Activated CD8-positive, alpha-beta T cell treated with anti-CD3 and anti-CD28 coated beads, Interleukin-2, amount 10 ng/mL, durations not matched to agents 7 days and 5 days (primary cell): Measurements from ENCODE around the gene COMMD4. TPM values are rescaled to one million over a fixed set of nuclear protein-coding genes. Genes with fewer than 3 reads are reported as not detected.

ENCODE experiments used
- ATAC-seq: fragments of 150-1000 bp; cut with Tn5 transposase; one replicate; pipeline ENCODE4 v1.10.0; 2021; ENCODE audit warnings: moderate library complexity
- CTCF ChIA-PET: fragments of 350-600 bp; sonication (Branson Sonifier 250); formaldehyde crosslinking; loops from one replicate; lab custom pipeline; 2021; ENCODE audit warnings: antibody characterized with exemption; lab: Charles Lee
- POLR2A ChIA-PET: fragments of 350-600 bp; sonication (Branson Sonifier 250); formaldehyde crosslinking; loops from one replicate; lab custom pipeline; 2021; ENCODE audit warnings: antibody characterized with exemption; lab: Charles Lee
- DNase-seq: peaks from one replicate; pipeline ENCODE4 v3.0.0-alpha.2; 2020
- H3K27ac Mint-ChIP-seq: one replicate; pipeline ENCODE4 v1.8.0; 2021; ENCODE audit warnings: mild to moderate bottlenecking, mixed read lengths
- H3K27me3 Mint-ChIP-seq: one replicate; pipeline ENCODE4 v1.8.0; 2021; ENCODE audit warnings: low read depth, mixed read lengths
- H3K36me3 Mint-ChIP-seq: one replicate; pipeline ENCODE4 v1.8.0; 2021; ENCODE audit warnings: low read depth, mixed read lengths
- H3K4me1 Mint-ChIP-seq: one replicate; pipeline ENCODE4 v1.8.0; 2021; ENCODE audit warnings: low read depth, mixed read lengths
- H3K4me3 Mint-ChIP-seq: one replicate; pipeline ENCODE4 v1.8.0; 2021; ENCODE audit warnings: mild to moderate bottlenecking, mixed read lengths
- H3K9me3 Mint-ChIP-seq: one replicate; pipeline ENCODE4 v1.8.0; 2022; ENCODE audit warnings: mixed read lengths; ENCODE audit not compliant: insufficient read depth
- total RNA-seq, 2 experiments: library from RNA; stranded (reverse); gene quantifications; one replicate each; pipeline ENCODE4 v1.2.3, GENCODE V29; 2021

Gene COMMD4
- total RNA-seq, 2 experiments from 2014 or later: 101 to 103 TPM

DNA sequence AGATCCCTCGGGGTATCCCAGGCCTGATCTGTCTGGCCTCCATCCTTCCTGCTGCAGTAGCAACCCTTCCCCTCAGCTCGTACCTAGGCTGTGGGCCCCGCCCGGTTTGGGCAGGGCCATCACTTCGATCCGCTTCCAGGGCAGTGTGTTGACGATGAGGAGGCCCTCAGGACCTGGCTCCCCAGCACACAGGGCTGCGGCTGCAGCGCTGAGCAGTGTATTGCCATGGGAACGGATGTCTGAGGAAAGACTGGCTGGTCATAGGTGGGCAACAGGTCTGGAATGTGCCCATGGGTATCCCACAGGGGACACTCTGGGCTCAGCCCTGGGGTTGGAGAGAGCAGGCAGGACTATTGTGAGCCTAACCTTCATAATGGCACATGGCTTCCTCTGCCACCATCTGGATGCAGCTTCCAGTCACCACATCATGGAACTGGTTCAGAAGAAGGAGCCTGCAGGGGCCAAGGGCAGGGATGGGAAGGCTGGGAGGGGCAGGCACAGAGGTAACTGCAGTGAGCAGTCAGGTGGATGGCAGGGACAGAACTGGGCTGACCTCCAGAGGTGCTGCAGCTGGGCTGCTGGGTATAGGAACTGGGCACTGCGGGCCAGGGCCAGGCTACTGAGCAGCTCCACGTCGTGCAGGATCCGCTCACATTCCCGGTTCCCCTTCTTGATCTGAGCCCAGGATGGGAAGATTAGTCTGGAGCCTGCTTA lies 23.8 kb downstream of the COMMD4 start:
- no peak for ATAC-seq
- Mint-ChIP-seq H3K4me3 (no peak overlapping the region), H3K9me3 (no peaks in the 10 kb centered on the region), H3K27me3 (no peaks in the 10 kb centered on the region), H3K36me3 (peaks cover 20% of the 10 kb centered on the region), H3K27ac (no peak overlapping the region), H3K4me1 (no peaks in the 10 kb centered on the region)
- CTCF ChIA-PET: no interaction called here
- no peak for DNase-seq
- POLR2A ChIA-PET: interaction anchor here (0.5 to 0.6 kb wide), 2 partner anchors 12 to 92 kb away, joined by 3 read pairs; partner anchors contain the start of gene SIN3A

DNA sequence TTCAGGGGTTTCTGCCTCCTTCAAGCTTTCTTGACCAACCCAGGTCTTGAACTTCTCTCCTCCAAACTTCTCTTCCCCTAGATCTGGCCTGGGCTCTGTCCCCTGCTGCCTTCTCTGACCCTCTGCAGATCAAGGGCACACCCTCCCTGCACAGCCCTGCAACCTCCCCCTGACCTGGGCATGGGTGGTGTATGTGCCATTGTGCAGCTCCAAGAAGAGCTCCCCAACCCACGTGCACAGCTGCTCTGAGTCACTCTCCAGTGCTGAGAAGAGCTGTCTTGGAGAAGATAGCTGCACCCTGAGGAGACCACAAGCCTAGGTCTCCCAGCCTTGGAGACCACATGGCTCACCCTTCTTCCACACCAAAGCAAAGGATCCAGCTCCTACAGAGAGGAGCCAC lies 24.5 kb downstream of the COMMD4 start:
- ChIA-PET POLR2A (interaction anchor here (0.5 to 0.6 kb wide), 2 partner anchors 13 to 91 kb away, joined by 3 read pairs; partner anchors contain the start of gene SIN3A), CTCF (no interaction called here)
- Mint-ChIP-seq H3K9me3 (no peaks in the 10 kb centered on the region), H3K27me3 (no peaks in the 10 kb centered on the region), H3K27ac (peak overlapping the region; percentile 15), H3K4me3 (no peak overlapping the region), H3K36me3 (peaks cover 20% of the 10 kb centered on the region), H3K4me1 (no peaks in the 10 kb centered on the region)
- ATAC-seq (no peak), DNase-seq (no peak)

DNA sequence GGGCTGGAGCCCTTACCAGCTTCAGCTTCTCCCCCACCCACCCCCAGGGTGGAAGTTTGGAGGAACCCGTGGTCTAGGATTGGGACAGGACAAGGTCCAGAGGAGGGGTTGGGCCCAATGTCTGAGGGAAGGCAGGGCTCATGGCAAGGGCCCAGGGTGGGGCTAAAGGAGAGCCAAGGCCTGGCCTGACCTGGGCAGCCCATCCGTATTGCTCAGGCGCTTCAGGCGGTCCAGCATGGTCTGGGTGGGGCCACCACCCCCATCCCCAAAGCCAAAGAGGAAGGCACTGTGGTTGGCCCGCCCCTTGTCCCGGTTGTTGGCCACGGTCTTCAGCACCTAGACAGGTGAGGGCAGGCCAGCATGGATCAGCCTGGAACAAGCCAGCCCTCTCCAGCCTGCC lies 25.0 kb downstream of the COMMD4 start:
- H3K9me3 Mint-ChIP-seq: no peaks in the 10 kb centered on the region
- CTCF ChIA-PET: no interaction called here
- DNase-seq: no peak
- ATAC-seq: no peak
- H3K36me3 Mint-ChIP-seq: peaks cover 18% of the 10 kb centered on the region
- H3K27me3 Mint-ChIP-seq: no peaks in the 10 kb centered on the region
- H3K27ac Mint-ChIP-seq: peak overlapping the region; percentile 15
- no peaks in the 10 kb centered on the region for H3K4me1 Mint-ChIP-seq
- POLR2A ChIA-PET: no interaction called here
- no peak overlapping the region for H3K4me3 Mint-ChIP-seq

DNA sequence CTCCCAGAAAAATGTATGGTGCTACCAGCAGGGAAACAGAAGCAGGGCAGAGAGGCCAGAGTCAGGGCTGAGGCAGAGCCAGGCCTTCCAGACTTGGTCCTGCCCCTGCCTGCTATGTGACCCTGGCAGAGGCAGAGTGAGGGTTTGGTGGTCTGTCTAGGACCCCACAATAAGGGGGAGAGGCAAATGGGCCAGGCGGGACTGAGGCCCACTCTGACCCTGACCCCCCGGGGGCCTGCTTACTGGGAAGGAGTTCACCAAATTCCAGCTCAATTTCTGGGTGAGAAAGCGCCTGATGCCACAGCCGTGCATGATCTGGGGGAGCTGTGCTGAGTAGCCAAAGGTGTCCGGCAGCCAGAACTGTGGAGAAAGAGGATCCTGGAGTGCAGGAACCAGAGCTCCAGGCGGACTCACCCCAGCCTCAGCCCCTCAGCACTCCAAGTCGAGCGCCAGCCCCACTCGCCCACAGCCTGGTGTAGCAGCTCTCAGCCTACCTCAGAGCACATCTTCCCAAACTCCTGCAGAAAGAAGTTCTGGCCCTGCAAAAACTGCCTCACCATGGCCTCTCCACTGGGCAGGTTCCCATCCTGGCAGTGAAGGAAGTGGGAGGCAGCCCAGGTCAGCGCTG lies 25.6 kb downstream of the COMMD4 start:
- no peak for ATAC-seq
- CTCF ChIA-PET: no interaction called here
- Mint-ChIP-seq H3K9me3 (no peaks in the 10 kb centered on the region), H3K36me3 (peaks cover 13% of the 10 kb centered on the region), H3K27me3 (no peaks in the 10 kb centered on the region), H3K27ac (peak overlapping the region; percentile 20), H3K4me1 (no peaks in the 10 kb centered on the region), H3K4me3 (no peak overlapping the region)
- no peak for DNase-seq
- POLR2A ChIA-PET: no interaction called here

DNA sequence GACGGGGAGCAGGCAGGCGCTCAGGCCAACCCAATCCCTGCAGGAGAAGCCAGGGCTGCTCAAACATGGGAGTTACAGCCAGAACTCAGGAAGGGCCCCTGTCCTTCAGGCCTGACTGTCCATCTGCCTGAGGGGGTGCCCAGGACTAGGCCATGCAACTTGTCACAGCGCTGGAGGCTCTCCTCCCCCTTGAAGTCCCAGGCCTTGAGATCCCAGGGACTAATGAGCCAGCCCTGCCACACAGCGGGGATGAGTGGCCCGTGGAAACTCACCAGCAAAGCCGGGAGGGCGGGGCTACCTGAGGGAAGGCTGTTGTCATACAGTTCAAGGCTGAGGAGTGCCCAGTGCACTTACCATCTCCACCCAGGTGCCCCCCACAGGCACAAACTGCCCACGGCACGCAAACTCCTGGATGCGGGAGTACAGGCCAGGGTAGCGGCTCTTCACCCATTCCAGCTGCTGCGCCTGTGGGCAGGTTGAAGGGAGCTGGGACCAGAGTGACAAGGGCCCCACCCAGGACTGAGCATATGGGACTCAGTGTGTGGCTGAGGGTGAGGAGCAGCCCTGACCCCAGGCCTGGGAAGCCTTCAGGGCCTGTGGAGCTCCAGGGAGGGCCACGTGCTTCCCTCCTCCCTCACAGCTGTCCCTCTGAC lies 26.3 kb downstream of the COMMD4 start:
- H3K27ac Mint-ChIP-seq: peak overlapping the region; percentile 52

DNA sequence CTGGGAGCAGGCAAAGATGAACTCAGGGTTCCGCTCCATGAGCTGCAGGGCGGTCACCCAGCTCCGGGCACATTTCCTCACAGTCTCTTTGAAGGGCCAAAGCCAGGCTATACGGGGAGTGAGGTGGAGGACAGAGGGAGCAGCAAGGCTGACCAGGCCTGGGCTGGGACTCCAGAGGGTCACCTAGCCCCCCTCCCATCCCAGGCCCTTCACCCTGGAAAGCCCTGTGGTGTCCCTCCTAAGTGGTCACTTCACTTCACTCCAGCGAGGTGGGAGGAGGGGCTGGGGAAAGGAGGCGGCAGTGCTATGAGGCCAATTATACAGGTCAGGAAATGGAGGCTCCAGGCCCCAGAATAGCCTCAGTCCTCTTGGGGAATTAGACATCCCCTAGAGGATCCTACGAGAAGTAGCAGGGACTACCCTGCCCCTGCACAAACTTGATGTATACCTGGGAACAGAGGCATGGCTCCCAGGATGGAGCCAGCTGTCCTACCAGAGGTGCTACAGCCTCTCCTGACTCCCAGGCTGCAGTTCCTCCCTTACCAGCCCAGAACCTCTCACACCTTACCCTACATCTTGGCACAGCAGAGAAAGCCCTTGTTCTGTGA lies 26.9 kb downstream of the COMMD4 start:
- peaks cover 9% of the 10 kb centered on the region for H3K4me1 Mint-ChIP-seq
- H3K27ac Mint-ChIP-seq: peak overlapping the region; percentile 52
- no peaks in the 10 kb centered on the region for H3K27me3 Mint-ChIP-seq
- H3K36me3 Mint-ChIP-seq: peaks cover 13% of the 10 kb centered on the region
- ChIA-PET POLR2A (no interaction called here), CTCF (no interaction called here)
- H3K9me3 Mint-ChIP-seq: no peaks in the 10 kb centered on the region
- no peak overlapping the region for H3K4me3 Mint-ChIP-seq
- ATAC-seq (no peak), DNase-seq (no peak)

More for the DNA sequence above, 26.3 kb downstream of the COMMD4 start:
- ChIA-PET POLR2A (no interaction called here), CTCF (no interaction called here)
- no peak for ATAC-seq
- no peaks in the 10 kb centered on the region for H3K9me3 Mint-ChIP-seq
- DNase-seq: no peak
- H3K27me3 Mint-ChIP-seq: no peaks in the 10 kb centered on the region
- peaks cover 4% of the 10 kb centered on the region for H3K4me1 Mint-ChIP-seq
- H3K36me3 Mint-ChIP-seq: peaks cover 13% of the 10 kb centered on the region
- H3K4me3 Mint-ChIP-seq: no peak overlapping the region

DNA sequence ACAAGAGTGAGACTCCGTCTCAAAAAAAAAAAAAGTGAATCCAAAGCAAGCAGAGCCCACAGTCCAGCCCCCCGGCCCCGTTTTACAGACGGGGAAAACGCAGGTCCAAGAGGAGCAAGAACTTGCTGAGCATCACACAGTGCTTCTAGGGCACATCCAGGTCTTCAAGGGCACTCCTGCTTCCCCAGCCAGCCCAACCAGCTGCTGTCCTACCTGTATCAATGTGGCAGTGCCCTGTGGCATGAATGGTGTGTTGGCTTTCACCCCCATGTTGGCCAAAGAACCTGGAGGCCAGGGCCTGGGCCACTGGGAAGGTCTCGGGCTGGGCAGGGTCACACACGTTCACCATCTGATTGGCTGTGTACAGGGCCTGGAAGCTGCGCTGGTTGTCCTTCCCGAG lies 27.9 kb downstream of the COMMD4 start:
- Mint-ChIP-seq H3K9me3 (no peaks in the 10 kb centered on the region), H3K4me1 (peaks cover 12% of the 10 kb centered on the region), H3K4me3 (no peak overlapping the region), H3K27ac (no peak overlapping the region), H3K27me3 (no peaks in the 10 kb centered on the region), H3K36me3 (peaks cover 12% of the 10 kb centered on the region)
- ChIA-PET CTCF (no interaction called here), POLR2A (no interaction called here)
- ATAC-seq (no peak), DNase-seq (no peak)

DNA sequence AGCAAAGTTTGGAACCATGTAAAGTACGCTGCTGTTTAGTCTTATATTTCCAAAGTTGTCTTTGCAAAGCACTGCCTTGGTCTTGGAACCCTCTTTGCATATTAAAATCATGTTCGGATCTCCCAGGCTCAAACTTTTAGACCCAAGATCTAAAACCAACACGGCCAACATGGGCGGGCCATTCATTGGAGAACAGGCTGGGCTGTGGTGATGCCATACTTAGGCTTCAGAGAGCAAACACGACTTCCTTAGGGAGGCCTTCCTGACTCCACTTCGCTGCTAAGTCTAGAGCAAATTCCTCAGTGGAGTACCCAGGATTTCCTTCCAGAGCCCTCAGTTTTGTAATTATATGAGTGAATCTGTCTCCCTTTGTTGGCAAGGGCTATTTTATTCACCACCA lies 29.0 kb downstream of the COMMD4 start:
- CTCF ChIA-PET: no interaction called here
- Mint-ChIP-seq H3K4me1 (peaks cover 23% of the 10 kb centered on the region), H3K27ac (no peak overlapping the region), H3K4me3 (no peak overlapping the region), H3K9me3 (no peaks in the 10 kb centered on the region), H3K27me3 (no peaks in the 10 kb centered on the region), H3K36me3 (peaks cover 22% of the 10 kb centered on the region)
- no peak for ATAC-seq
- no peak for DNase-seq
- POLR2A ChIA-PET: no interaction called here

DNA sequence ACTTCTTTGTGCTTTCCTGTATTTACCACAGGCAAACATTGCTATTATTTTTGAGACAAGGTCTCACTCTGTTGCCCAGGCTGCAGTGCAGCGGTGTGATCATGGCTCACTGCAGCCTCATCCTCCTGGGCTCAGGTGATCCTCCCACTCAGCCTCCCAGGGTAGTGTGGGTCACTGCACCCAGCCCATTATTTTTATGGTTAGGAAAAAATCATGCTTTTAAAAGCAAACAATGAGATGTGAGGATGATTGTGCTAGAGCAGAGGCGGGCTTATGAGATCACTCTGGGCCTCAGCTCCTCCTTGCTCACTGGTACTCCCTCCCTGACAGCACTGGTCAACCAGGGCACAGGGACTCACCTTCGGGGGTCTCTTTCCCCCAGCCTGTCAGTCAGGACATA lies 30.3 kb downstream of the COMMD4 start:
- POLR2A ChIA-PET: interaction anchor here (0.7 to 5.2 kb wide), 3 partner anchors 25 to 274 kb away, joined by 3 to 69 read pairs (median 44); partner anchors contain the start of genes IMP3 and SIN3A
- H3K27ac Mint-ChIP-seq: no peak overlapping the region
- no peak for DNase-seq

DNA sequence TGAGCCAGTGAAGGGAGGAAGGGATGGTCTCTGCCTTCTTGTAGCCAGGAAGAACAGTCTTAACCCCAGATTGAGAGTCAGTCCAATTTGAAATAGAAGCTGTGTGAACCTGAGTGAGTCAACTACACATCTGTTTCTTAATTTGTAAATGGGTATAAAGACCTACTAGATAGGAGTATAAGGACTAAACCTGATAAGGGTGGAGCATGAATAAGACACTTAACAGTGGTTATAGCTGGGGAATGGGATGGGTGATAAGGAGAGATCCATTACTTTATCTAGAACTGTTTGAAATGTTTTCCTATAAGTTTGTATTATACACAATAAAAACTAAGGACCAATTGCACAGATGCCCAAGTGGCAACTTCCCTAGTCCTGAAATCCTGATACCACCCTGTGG lies 31.1 kb downstream of the COMMD4 start:
- ChIA-PET POLR2A (interaction anchor here (0.9 to 5.2 kb wide), 6 partner anchors 10 to 273 kb away, joined by 3 to 69 read pairs (median 8); partner anchors contain the start of genes COMMD4, IMP3 and SIN3A), CTCF (interaction anchor here (0.9 to 4.0 kb wide), 17 partner anchors 14 to 324 kb away, joined by 3 to 62 read pairs (median 5); partner anchors contain the start of genes IMP3, PTPN9, SIN3A and SNUPN)
- Mint-ChIP-seq H3K4me3 (peak overlapping the region; percentile 89), H3K27me3 (no peaks in the 10 kb centered on the region), H3K9me3 (no peaks in the 10 kb centered on the region), H3K36me3 (peaks cover 30% of the 10 kb centered on the region), H3K27ac (peak overlapping the region; percentile 16), H3K4me1 (peaks cover 26% of the 10 kb centered on the region)
- ATAC-seq: no peak
- no peak for DNase-seq

More for the DNA sequence above, 30.3 kb downstream of the COMMD4 start:
- no peak for ATAC-seq
- CTCF ChIA-PET: interaction anchor here (0.5 to 4.0 kb wide), 4 partner anchors 14 to 274 kb away, joined by 3 to 57 read pairs (median 20); partner anchors contain the start of genes IMP3 and SNUPN
- peaks cover 26% of the 10 kb centered on the region for H3K4me1 Mint-ChIP-seq
- H3K9me3 Mint-ChIP-seq: no peaks in the 10 kb centered on the region
- peaks cover 22% of the 10 kb centered on the region for H3K36me3 Mint-ChIP-seq
- H3K27me3 Mint-ChIP-seq: no peaks in the 10 kb centered on the region
- no peak overlapping the region for H3K4me3 Mint-ChIP-seq

DNA sequence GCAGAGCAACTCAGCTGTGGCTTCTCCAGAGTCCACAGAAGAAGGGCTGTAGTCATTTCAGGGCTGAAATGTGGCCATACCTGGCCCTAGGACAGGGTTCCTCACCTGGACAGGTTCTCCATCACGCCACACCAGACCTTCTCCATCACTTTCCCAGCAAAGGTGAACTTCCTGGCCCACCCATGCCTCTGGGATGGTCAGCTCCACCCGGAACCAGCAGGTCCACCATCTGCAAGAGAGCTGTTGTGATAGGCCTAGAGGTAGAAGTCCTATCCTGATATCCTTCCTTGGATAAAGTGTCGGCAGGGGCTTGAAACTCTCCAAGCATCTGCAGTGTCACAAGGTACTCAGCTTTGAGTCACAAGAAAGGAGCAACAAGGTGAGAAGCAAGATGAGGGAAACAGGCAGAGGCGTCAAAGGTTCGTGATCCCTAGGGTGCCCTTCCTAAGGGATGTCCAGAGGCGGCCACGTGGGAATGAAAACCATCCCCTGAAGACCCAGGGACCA lies 31.6 kb downstream of the COMMD4 start:
- DNase-seq (no peak), ATAC-seq (no peak)
- peaks cover 26% of the 10 kb centered on the region for H3K4me1 Mint-ChIP-seq
- peak overlapping the region; percentile 89 for H3K4me3 Mint-ChIP-seq
- H3K27ac Mint-ChIP-seq: peak overlapping the region; percentile 59
- ChIA-PET CTCF (interaction anchor here (0.7 to 4.0 kb wide), 36 partner anchors 9 to 442 kb away, joined by 3 to 62 read pairs (median 4); partner anchors contain the start of genes IMP3, PTPN9, SIN3A and SNUPN), POLR2A (interaction anchor here (0.9 to 5.2 kb wide), 12 partner anchors 11 to 344 kb away, joined by 3 to 69 read pairs (median 6); partner anchors contain the start of genes COMMD4, IMP3, PPCDC and SIN3A)
- peaks cover 30% of the 10 kb centered on the region for H3K36me3 Mint-ChIP-seq
- H3K27me3 Mint-ChIP-seq: no peaks in the 10 kb centered on the region
- H3K9me3 Mint-ChIP-seq: no peaks in the 10 kb centered on the region
